HG02642 (cell line): ENCODE measurements around the gene REPIN1.
A peak's percentile ranks its signal among the peaks of the same experiment; 100 is the strongest.

Experiments
- ATAC-seq: cut with Tn5 transposase; IDR thresholded peaks from one replicate; pipeline ENCODE4 v1.9.1; 2021; ENCODE audit warnings: mild to moderate bottlenecking; ENCODE audit not compliant: unreplicated experiment, poor library complexity

Gene REPIN1

GRCh38 chr7:150368096-150368883 is at the start of gene REPIN1:
TSS of gene REPIN1 (plus strand) at chr7:150368822. CDS start at chr7:150369712, 890 bp downstream.
- ATAC-seq, result peak; percentile 64

GRCh38 chr7:150321788-150322113 is 46.9 kb upstream of the REPIN1 start:
- ATAC-seq, result no peak

GRCh38 chr7:150322114-150322832 is 46.3 kb upstream of the REPIN1 start:
- no peak for ATAC-seq

- ATAC-seq, result peak; percentile 70
Observed at GRCh38 chr7:150322833-150323681, 45.6 kb upstream of the REPIN1 start, which contains the start of the genes ACTR3C and LRRC61. TSS of gene ACTR3C (minus strand) at chr7:150323545. CDS start at chr7:150295296, 28,249 bp downstream. TSS of gene LRRC61 (plus strand) at chr7:150323355. CDS start at chr7:150336862, 13,507 bp downstream.

DNA sequence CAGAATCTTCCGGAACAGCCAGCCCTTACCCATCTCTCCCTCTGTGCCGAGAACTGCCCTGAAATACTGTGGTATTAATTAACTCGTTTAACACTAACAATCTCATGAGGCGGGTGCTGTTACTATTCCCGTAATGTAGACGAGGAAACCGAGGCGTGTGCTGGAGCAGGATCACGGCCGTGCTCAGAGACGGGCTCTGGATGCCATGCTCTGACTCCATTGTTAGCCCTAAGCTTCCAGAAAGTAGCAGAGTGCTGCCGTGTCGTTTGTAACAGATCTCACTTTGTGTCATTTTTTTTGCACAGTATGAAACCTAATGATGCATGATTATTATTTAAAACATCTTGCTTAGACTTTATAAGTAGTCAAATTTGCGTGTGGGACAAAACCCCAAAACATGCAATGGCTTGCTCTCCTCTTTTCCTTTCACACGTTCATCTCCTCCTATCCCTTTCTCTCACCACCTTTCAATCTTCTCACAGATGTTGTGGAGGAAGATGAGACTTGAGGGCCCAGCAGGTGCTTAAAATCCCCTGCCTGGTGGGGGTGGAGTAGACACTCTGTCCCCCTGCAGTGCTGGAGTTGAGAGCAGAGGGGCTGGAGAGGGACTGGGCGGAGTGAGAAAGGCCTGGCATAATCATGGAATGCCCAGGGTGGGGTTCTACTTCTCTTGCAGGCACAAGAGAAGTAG is 44.8 kb upstream of the REPIN1 start:
- peak; percentile 27 for ATAC-seq

DNA sequence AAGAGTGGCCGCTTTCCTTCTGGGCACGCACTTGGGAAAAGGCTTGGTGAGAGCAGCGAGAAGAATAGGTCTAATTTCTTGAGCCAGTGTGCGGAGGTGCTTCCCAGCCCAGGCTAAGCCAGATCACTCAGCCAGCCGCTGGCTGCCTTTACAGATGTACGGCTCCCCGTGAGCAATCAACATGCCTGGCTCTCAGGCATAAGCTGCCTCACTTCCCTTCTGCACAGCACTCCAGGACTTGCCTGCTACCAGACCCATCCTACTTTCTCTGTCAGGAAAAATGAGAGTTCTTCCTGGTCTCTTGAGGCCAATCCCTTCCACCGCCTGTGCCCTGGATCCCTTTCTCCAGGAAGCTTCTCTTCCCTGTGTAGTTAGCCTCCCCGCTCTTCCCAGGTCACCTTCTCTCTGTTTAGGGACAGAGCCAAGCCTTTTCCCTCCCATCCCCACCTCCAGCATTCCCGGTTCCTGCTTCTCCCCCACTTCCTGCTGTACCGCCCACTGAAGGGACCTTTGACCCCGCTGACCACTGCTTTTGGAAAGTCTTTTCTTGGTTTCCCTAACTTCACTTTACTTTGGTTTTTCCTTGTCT is 44.2 kb upstream of the REPIN1 start:
- ATAC-seq, result no peak

DNA sequence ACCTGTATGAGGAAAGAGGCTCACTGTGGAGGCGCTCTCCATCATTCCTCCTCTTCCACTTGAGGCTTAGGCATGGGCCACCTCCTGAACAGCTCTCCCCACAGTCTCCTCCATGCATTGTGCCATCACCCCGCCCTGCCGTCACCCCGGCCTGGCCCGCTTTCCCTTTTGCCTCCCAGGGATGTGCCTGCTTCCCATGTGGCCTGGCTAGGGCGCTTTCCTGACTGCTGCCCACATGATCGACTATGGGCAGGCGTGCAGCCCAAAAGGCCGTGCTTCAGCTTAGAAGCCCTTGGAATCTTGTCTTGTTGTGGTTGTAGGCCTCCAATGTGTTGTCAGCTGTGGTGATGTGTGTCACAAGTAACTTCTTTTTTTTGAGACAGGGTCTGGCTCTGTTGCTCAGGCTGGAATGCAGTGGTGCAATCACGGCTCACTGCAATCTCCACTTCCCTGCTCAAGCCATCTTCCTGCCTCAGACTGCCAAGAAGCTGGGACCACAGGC is 43.5 kb upstream of the REPIN1 start:
- no peak for ATAC-seq

DNA sequence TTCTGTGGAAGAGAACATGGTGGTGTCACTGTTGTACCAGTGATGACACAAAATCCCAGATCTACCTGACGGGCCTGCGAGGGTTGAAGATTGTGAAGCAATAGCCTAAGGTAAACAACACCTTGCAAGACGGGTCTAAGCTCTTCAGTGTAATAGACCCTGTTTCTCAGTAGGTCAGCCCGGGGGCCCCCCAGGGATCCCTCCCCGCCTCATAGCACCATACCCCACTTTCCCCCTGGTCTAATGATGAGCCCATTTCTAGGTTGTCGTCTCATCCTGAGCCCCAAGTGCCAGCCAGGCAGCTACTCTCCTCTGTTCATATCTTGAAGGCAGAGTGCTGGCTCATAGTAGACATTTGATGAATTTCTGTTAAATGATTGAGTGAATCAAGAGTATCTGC is 42.7 kb upstream of the REPIN1 start:
- ATAC-seq, result no peak

DNA sequence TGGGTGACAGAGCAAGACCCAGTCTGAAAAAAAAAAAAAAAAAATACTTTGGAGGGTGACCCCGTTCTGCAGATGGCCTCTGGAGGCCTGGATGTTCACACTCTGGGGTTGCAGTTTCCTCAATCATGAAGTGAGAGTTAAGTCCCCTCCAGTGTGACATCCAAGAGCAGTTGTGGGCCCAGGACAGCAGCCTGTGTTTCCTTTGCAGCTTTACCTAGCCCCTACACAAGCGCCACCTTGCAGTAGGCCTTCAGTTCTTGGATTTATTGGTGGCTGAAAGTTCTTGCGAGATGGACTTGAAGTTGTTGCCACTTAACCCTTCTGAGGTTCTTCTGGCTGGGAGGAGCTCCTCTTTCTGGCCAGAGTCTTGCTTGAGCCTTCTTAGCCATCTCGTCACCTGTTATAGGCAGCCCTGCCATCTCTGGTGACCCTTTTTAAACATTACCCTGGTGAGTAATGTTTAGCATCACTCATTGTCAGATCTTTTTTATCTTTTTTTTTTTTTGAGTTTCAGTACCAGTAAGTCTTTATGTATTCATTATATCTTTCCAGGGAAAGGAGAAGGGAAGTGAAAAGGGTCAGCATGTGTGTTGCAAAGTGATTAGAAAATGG is 41.9 kb upstream of the REPIN1 start:
- no peak for ATAC-seq

- no peak for ATAC-seq
Observed at GRCh38 chr7:150327308-150327707, 41.3 kb upstream of the REPIN1 start.

DNA sequence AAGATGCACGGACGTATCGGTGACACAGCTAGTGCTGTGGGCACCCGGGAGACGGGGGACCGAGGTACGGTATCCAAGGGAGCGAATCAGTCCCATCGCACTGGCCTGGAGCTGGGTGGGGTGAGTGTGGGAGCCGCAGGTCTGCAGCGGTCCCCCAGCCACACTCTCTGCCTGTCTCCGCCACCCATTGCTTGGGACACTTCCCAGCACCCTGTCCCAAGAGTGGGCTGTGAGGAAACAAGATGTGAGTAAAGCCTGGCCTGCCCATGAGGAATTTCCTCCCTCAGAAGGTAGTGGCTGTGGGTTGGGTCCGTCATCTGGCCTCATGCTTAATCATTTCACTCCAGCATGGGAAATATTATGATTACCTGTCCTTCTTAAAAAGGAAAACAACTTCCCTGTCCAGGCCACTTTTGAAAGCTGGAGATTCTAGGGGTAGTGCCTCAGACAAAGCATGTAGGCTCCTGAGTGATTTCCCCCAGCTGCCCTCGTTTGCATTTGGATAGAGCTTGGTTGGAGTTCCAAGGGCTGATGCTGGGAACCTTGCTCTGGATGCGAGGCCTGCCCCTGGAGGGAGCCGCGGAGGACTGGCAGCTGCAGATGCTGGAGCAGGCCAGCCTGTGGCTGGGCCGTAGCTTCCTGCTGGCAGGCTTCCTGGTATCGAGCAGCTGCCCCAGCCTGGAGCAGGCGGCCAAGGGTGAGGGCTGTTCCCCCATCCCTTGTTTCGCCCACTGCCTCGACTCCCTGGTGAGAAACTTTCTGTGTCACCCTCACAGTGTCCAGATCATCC is 39.1 kb upstream of the REPIN1 start:
- no peak for ATAC-seq

DNA sequence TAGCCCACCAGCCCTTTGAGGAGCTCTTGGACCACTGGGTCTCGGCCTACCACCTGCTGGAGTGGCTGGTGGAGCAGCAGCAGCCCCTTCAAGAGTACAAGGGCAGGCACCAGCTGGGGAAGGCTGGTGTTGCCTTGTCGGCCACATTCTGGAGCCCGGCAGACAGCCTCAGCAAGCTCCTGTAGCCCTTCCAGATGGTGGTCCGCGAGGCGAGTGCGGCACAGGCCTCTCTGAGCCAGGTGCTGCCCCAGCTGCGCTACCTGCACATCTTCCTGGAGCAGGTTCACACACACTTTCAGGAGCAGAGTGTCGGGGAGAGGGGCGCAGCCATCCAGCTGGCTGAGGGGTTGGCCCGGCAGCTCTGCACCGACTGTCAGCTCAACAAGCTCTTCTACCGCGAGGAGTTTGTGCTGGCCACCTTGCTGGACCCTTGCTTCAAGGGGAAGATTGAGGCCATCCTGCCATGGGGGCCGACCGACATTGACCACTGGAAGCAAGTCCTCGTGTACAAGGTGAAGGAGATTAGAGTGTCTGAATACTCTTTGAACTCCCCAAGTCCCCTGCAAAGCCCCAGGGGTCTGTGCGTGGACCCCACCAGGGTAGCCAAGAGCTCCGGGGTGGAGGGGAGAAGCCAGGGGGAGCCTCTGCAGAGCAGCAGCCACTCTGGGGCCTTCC is 38.3 kb upstream of the REPIN1 start:
- ATAC-seq, result no peak

DNA sequence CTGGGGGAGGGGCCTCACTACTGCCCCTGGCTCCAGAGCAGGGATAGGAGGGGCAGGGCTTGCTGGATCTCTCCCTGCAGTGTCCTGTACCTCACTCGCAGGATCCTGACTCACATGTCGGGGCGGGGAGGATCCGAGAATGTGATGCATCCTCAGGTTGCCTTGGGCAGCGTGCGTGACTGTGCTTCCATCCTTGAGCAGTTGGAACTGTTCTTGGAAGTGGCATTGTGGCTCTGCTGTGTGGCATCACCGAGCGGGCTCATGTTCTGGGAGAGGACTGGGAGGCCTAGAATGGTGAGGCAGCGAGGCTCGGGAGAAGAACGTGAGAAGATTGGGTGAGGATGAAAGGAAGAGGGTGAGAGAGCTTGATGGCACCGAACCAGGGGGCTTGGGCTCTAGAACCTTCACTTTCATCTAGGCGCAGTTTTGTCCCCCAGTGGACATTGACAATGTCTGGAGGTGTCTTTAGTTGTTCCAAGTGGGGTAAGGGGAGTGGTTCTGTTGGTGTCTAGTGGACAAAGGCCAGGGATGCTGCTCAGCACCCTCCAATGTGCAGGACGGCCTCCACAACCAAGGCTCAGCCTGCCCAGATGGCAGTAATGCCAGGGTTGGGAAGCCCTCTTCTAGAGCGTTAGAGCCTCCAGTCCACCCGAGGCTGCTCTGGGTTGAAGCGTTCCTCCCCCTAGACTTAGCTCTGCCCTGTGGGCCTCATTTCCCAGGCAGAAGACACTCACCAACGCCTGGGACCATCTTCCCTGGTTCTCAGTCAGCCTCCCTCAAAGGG is 35.6 kb upstream of the REPIN1 start:
- ATAC-seq, result no peak

DNA sequence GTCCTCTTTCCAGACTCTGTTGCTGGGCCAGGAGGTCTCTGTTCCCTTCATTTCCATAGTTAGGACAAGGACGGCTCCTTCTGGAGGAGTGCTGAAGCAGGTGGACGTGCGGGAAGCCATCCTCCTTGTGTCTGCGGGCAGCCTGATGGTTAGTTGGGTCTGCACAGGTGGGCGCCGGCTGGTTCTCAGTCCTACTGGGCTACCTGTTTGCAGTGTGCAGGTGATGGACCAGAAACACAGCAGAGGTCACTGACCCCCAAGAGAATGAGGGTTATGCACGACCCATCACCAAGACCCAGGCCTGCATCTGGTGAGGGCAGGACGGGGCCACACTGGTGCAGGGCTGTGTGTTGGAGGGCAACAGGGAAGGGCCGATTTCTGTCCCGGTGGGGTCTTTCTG is 35.0 kb upstream of the REPIN1 start:
- ATAC-seq, result no peak

DNA sequence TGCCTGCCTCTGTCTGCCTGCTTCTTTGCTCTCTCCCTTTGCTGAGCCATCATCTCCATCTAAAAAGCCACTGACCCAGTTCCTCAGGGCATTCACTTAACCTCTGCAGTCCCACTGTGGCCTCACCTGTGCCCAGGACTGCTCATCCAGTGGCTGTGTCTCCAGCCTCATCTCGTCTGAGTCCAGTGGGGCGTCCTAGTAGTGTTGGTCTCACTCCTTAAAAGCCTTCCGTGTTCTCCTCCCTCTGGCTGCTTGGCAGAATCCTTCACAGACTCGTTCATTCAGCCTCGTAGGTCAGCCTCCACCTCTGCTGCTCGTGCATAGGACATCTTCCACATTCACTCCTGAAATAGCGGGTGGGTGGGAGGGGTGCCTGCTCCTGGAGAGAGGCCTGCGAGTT is 34.5 kb upstream of the REPIN1 start:
- no peak for ATAC-seq

DNA sequence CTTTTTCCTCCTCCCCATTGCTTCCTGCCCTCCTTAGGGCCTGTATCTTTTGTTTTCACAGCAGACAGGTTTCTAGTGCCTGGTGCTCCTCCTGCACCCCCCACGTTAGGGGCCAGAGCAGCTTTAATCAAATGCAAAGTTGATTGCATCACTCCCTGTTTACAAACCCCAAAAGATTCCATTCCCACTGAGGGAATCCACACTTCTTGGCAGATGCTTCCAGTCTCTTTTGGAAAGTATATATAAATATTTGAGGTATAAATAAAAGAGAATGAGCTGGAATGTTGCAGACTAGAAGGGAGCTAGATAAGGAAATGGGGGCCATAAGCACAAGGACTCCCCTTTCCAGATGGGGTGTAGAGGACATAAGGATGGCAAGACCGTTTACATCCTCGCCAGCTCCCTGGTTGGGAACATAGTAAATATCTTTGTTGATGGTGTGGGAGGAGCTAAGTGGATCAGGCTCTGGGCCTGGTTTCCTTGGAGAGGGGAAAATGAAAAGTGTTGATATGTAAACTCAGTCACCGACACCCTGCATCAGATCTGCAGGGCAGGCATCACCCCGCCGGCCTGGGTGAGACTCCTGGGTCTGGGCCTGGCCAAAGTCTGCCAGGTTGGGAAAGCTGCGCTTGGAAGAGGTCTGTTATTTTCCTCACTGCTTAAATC is 33.4 kb upstream of the REPIN1 start:
- no peak for ATAC-seq

GRCh38 chr7:150335774-150336112 is 32.9 kb upstream of the REPIN1 start:
- no peak for ATAC-seq
